GM23338 (cell line): Measurements from ENCODE around the gene SKIC2. TPM values are rescaled to one million over a fixed set of nuclear protein-coding genes. Genes with fewer than 3 reads are reported as not detected.

Source experiments
- ATAC-seq: fragments of 200-7000 bp; cut with Tn5 transposase; 3 replicates; pipeline ENCODE4 v1.9.1; 2020
- DNase-seq: peaks from one replicate; pipeline ENCODE4 v3.0.0-alpha.2; 2015; ENCODE audit warnings: low spot score
- H2AFZ ChIP-seq: fragments of 200-600 bp; sonication (generic); 2 replicates; pipeline ENCODE4 v1.8.0; 2016; ENCODE audit warnings: antibody characterized with exemption, mild to moderate bottlenecking, moderate library complexity
- H3F3A ChIP-seq: fragments of 200-600 bp; sonication (generic); replicated peaks from 2 replicates; pipeline ENCODE4 v1.8.0; 2017; ENCODE audit warnings: antibody characterized with exemption, mixed run types, low read depth
- H3K27ac ChIP-seq: fragments of 200-600 bp; sonication (generic); 2 replicates; pipeline ENCODE4 v1.6.1; 2016; ENCODE audit warnings: low read depth
- H3K27me3 ChIP-seq: fragments of 200-600 bp; sonication (generic); 2 replicates; pipeline ENCODE4 v1.8.0; 2016; ENCODE audit warnings: mild to moderate bottlenecking, mixed run types, moderate library complexity; ENCODE audit not compliant: insufficient read depth
- H3K36me3 ChIP-seq: fragments of 200-600 bp; sonication (generic); 2 replicates; pipeline ENCODE4 v1.8.0; 2016; ENCODE audit warnings: mild to moderate bottlenecking; ENCODE audit not compliant: insufficient read depth
- H3K4me1 ChIP-seq: fragments of 200-600 bp; sonication (generic); 2 replicates; pipeline ENCODE4 v1.8.0; 2016; ENCODE audit warnings: mild to moderate bottlenecking, moderate library complexity; ENCODE audit not compliant: insufficient read depth
- H3K4me2 ChIP-seq: fragments of 200-600 bp; sonication (generic); 2 replicates; pipeline ENCODE4 v1.7.1; 2017; ENCODE audit warnings: mixed run types
- H3K4me3 ChIP-seq: fragments of 200-600 bp; sonication (generic); 2 replicates; pipeline ENCODE4 v1.6.1; 2016; ENCODE audit warnings: mixed run types
- H3K79me2 ChIP-seq: fragments of 200-600 bp; sonication (generic); replicated peaks from 2 replicates; pipeline ENCODE4 v1.8.0; 2017; ENCODE audit warnings: mild to moderate bottlenecking; ENCODE audit not compliant: insufficient read depth
- H3K9me2 ChIP-seq: fragments of 200-600 bp; sonication (generic); 2 replicates; pipeline ENCODE4 v1.8.0; 2017; ENCODE audit not compliant: insufficient read depth
- H4K20me1 ChIP-seq: fragments of 200-600 bp; sonication (generic); replicated peaks from 2 replicates; pipeline ENCODE4 v1.8.0; 2017; ENCODE audit warnings: mild to moderate bottlenecking; ENCODE audit not compliant: insufficient read depth
- H3K27ac Mint-ChIP-seq: 2 replicates; pipeline ENCODE4 v1.8.0; 2020; ENCODE audit warnings: inconsistent platforms, mild to moderate bottlenecking, moderate library complexity, mixed read lengths
- H3K27me3 Mint-ChIP-seq: 3 replicates; pipeline ENCODE4 v1.8.0; 2022; ENCODE audit warnings: low read depth, mild to moderate bottlenecking, moderate library complexity, mixed read lengths, inconsistent platforms; ENCODE audit not compliant: insufficient read depth, poor library complexity
- H3K36me3 Mint-ChIP-seq: 3 replicates; pipeline ENCODE4 v1.8.0; 2021; ENCODE audit warnings: low read depth, mild to moderate bottlenecking, inconsistent platforms, moderate library complexity, mixed read lengths
- H3K4me1 Mint-ChIP-seq: 3 replicates; pipeline ENCODE4 v1.8.0; 2020; ENCODE audit warnings: mild to moderate bottlenecking, inconsistent platforms, mixed read lengths
- H3K4me3 Mint-ChIP-seq: 3 replicates; pipeline ENCODE4 v1.8.0; 2021; ENCODE audit warnings: moderate library complexity, mild to moderate bottlenecking, inconsistent platforms, mixed read lengths
- H3K9me3 Mint-ChIP-seq: 3 replicates; pipeline ENCODE4 v1.8.0; 2020; ENCODE audit warnings: moderate library complexity, mild to moderate bottlenecking, inconsistent platforms, mixed read lengths
- CTCF ChIP-seq, 2 experiments: fragments of 200-600 bp in 1 of 2; sonication (generic) in 1 of 2; conservative IDR thresholded peaks; 2 replicates each; pipeline versions ENCODE4 v1.5.1 to v1.6.1; 2016 to 2017; ENCODE audit warnings: antibody characterized with exemption in 2 of 2, low read depth in 2 of 2, mild to moderate bottlenecking in 2 of 2, moderate library complexity in 1 of 2
- JUNB ChIP-seq: IDR thresholded peaks from one replicate; pipeline ENCODE4 v1.6.1; 2016; ENCODE audit warnings: antibody characterized with exemption; ENCODE audit not compliant: unreplicated experiment
- REST ChIP-seq: IDR thresholded peaks from one replicate; pipeline ENCODE4 v1.6.1; 2018; ENCODE audit warnings: antibody characterized with exemption; ENCODE audit not compliant: unreplicated experiment
- polyA plus RNA-seq: library from polyadenylated mRNA; unstranded; fragments of >200 nt; fragmentation: Nextera tagmentation; extraction: Ambion mirVana; gene quantifications from 2 replicates; pipeline ENCODE4 v1.2.1, GENCODE V29; 2016
- total RNA-seq: library from RNA; depleted of rRNA; stranded (reverse); fragments of >200 nt; shearing (Covaris generic); gene quantifications from 2 replicates; pipeline ENCODE4 v1.2.3, GENCODE V29; 2014

SKIC2 gene
- total and polyA plus RNA-seq, 2 experiments from 2014 or later = 21.6 to 47.2 TPM

DNA sequence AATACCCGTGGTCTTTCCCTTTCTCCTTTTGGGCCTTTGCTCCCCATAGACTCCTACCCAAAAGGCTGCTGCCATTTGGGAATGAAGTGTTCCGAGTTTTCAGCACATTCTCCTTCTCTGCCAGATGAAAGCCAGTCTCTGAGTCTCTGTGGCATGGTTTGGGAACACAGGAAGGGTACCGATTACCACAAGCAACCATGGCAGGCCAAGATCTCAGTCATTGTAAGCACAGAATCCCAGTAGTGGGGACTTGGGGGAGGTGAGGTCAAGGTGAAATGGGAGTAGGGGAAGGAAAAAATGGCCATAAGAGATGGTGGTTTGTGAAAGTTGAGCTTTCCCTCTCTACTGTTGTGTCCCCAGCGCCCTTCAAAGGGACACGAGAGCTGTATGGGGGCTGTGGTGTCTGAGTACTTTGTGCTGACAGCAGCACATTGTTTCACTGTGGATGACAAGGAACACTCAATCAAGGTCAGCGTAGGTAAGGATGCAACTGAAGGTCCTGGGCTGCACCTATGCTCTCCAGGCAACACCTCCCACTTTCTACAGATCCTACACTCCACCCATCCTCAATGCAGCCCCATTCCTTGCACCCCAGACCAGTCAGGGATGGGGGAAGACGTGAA lies 8.9 kb upstream of the SKIC2 start:
- H3K27me3 Mint-ChIP-seq = peaks cover 16% of the 10 kb centered on the region
- Histone ChIP-seq H4K20me1 (no peaks in the 10 kb centered on the region; the same call in 1 of the 2 replicates), H3K4me2 (no peak overlapping the region), H3K4me3 (no peak overlapping the region), H3K79me2 (no peaks in the 10 kb centered on the region), H3K9me2 (no peaks in the 10 kb centered on the region), H3K4me1 (no peaks in the 10 kb centered on the region), H3K27me3 (no peaks in the 10 kb centered on the region), H3K36me3 (peaks cover 6% of the 10 kb centered on the region; the same call in 1 of the 2 replicates), H2AFZ (no peak overlapping the region), H3K27ac (no peak overlapping the region), H3F3A (0 out of 2 replicates have a peak, but pooled peaks cover 6% of the 10 kb centered on the region)
- peaks cover 3% of the 10 kb centered on the region; the same call in 1 of the 3 replicates for H3K9me3 Mint-ChIP-seq
- H3K27ac Mint-ChIP-seq = no peak overlapping the region
- no peak for TF ChIP-seq CTCF (conservative IDR thresholded peaks at IDR 0.05; ENCODE audit: low read depth in 2 of 2)
- H3K36me3 Mint-ChIP-seq = peaks cover 28% of the 10 kb centered on the region
- H3K4me1 Mint-ChIP-seq = no peaks in the 10 kb centered on the region; the same call in 1 of the 3 replicates
- H3K4me3 Mint-ChIP-seq = no peak overlapping the region; the same call in 2 of the 3 replicates
- DNase-seq = no peak
- no peak for ATAC-seq

DNA sequence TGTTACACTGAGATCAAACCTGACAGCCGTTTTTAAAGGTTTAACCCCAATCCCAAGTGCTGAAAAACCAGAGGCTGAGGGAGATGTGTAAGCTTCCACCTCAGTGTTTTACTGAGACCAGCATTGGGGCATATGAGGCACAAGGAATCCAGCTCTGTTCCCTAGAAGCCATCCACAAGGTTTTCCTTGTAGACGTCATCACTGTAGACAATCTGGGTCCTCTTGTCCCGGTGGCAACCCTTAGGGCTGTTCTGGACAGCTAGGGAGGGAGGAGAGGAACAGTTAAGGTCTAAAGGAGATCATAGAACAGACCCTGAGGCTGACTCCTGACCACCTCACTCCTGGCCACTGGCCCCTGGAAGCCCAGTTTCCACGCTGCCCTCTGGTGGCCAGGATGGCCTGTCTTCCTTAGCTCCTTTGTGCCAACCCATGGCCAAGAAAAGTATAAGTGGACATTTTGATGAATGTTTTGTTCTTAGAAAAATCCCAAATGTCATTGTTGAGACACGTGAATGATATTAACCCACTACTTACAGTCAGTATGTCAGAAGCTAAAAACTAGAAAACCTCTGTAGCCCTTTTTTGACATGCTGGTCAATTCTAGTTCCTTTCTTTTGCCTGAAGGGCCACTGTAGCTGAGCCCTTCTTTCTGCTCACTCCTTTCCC lies 6.7 kb upstream of the SKIC2 start:
- Histone ChIP-seq H3K9me2 (no peaks in the 10 kb centered on the region), H3K4me2 (no peak overlapping the region), H3K36me3 (peaks cover 20% of the 10 kb centered on the region), H3K27me3 (no peaks in the 10 kb centered on the region), H3K79me2 (peaks cover 5% of the 10 kb centered on the region), H3K4me3 (no peak overlapping the region), H2AFZ (no peak overlapping the region), H3K4me1 (no peaks in the 10 kb centered on the region), H3K27ac (no peak overlapping the region), H3F3A (0 out of 2 replicates have a peak, but pooled peaks cover 6% of the 10 kb centered on the region), H4K20me1 (no peaks in the 10 kb centered on the region; the same call in 1 of the 2 replicates)
- DNase-seq (peak; percentile 73), ATAC-seq (peak; percentile 93)
- H3K9me3 Mint-ChIP-seq = no peaks in the 10 kb centered on the region
- H3K4me1 Mint-ChIP-seq = no peaks in the 10 kb centered on the region; the same call in 2 of the 3 replicates
- peaks cover 11% of the 10 kb centered on the region for H3K27me3 Mint-ChIP-seq
- H3K4me3 Mint-ChIP-seq = no peak overlapping the region
- TF ChIP-seq REST (no peak), CTCF (conservative IDR thresholded peaks at IDR 0.05; ENCODE audit: low read depth in 2 of 2) (peak; percentile 83 to 89), JUNB (no peak)
- H3K27ac Mint-ChIP-seq = no peak overlapping the region
- H3K36me3 Mint-ChIP-seq = peaks cover 48% of the 10 kb centered on the region
